ENCODE measurements around the gene OR8B2. TPM values are rescaled to one million over a fixed set of nuclear protein-coding genes. Genes with fewer than 3 reads are reported as not detected.

OR8B2 gene
- polyA plus RNA-seq, 3 donors, result not detected

- WGBS, 3 donors, result 66 to 84% (median 67%) methylated on average over 6 of the region's 6 CpGs
- no peak overlapping the region for H3K27ac ChIP-seq (ENCODE audit: low read depth, low read length)
These were observed 44.7 kb downstream of the OR8B2 start for GRCh38 chr11:124339396-124340141.

Other genes with a start within 250 kb of the OR8B2 start
- not detected for gene OR10D3, start 201.2 kb downstream of the OR8B2 start, polyA plus RNA-seq
- gene OR8G1, start 143.4 kb downstream of the OR8B2 start, polyA plus RNA-seq, result not detected
- not detected for gene OR8G5, start 128.1 kb downstream of the OR8B2 start, polyA plus RNA-seq
- gene OR8D1, start 70.5 kb downstream of the OR8B2 start, polyA plus RNA-seq, result not detected
- gene OR8D2, start 64.3 kb downstream of the OR8B2 start, polyA plus RNA-seq, result not detected
- gene OR8B3, start 14.5 kb upstream of the OR8B2 start, polyA plus RNA-seq, result not detected
- gene OR8B4, start 40.4 kb upstream of the OR8B2 start, polyA plus RNA-seq, result not detected
- gene OR8B8, start 61.2 kb upstream of the OR8B2 start, polyA plus RNA-seq, result not detected
- gene OR8B12, start 159.2 kb upstream of the OR8B2 start, polyA plus RNA-seq, result not detected
- under 1 TPM in 1 of 3 donors, not detected in 2; under 0.01 TPM for gene OR8A1, start 185.5 kb upstream of the OR8B2 start, polyA plus RNA-seq
- gene PANX3, start 226.9 kb upstream of the OR8B2 start, polyA plus RNA-seq, result not detected
- 10 to 100 TPM; 14.7 to 26.1 (median 25.9) TPM for gene TBRG1, start 238.4 kb upstream of the OR8B2 start, polyA plus RNA-seq